ENCODE measurements around the gene RASD1.

Gene RASD1

GRCh38 chr17:17510456-17511292 lies 14.5 kb upstream of the RASD1 start:
- no peak for DNase-seq (ENCODE audit: low read depth)

- no peak for DNase-seq (ENCODE audit: low read depth)
These were observed 13.6 kb upstream of the RASD1 start for GRCh38 chr17:17509601-17510425.

- DNase-seq (ENCODE audit: low read depth) = no peak
These were observed 12.7 kb upstream of the RASD1 start for GRCh38 chr17:17508646-17509591.

- DNase-seq (ENCODE audit: low read depth) = no peak
These were observed 11.9 kb upstream of the RASD1 start for GRCh38 chr17:17508019-17508535.

GRCh38 chr17:17507465-17508011 lies 11.3 kb upstream of the RASD1 start:
- no peak for DNase-seq (ENCODE audit: low read depth)

GRCh38 chr17:17506893-17507464 lies 10.8 kb upstream of the RASD1 start:
- DNase-seq (ENCODE audit: low read depth) = no peak

GRCh38 chr17:17506181-17506741 lies 10.1 kb upstream of the RASD1 start:
- no peak for DNase-seq (ENCODE audit: low read depth)

GRCh38 chr17:17505610-17506171 lies 9.5 kb upstream of the RASD1 start:
- DNase-seq (ENCODE audit: low read depth) = no peak

GRCh38 chr17:17505151-17505550 lies 9.0 kb upstream of the RASD1 start:
- DNase-seq (ENCODE audit: low read depth) = no peak

GRCh38 chr17:17504341-17505140 lies 8.3 kb upstream of the RASD1 start:
- DNase-seq (ENCODE audit: low read depth) = no peak

- DNase-seq (ENCODE audit: low read depth) = no peak
These were observed 7.5 kb upstream of the RASD1 start for GRCh38 chr17:17503566-17504130.

- no peak for DNase-seq (ENCODE audit: low read depth)
These were observed 6.8 kb upstream of the RASD1 start for GRCh38 chr17:17502741-17503565.

GRCh38 chr17:17500999-17501605 lies 4.9 kb upstream of the RASD1 start:
- no peak for DNase-seq (ENCODE audit: low read depth)

- no peak for DNase-seq (ENCODE audit: low read depth)
These were observed 3.4 kb upstream of the RASD1 start for GRCh38 chr17:17499402-17500145.

- no peak for DNase-seq (ENCODE audit: low read depth)
These were observed 2.6 kb upstream of the RASD1 start for GRCh38 chr17:17498606-17499301.

GRCh38 chr17:17497845-17498520 lies 1.8 kb upstream of the RASD1 start:
- DNase-seq (ENCODE audit: low read depth) = no peak

All from fibroblast of the conjunctiva (primary cell).